HG03103 (cell line): ENCODE data around the gene NVL.
"Not testable (repeated sequence)": the region's sequence is repeated elsewhere in the genome, so short reads cannot be mapped to it uniquely, and the experiment has no call there.

Experiments used
- ATAC-seq: cut with Tn5 transposase; IDR thresholded peaks from one replicate; pipeline ENCODE4 v1.9.1; 2021; ENCODE audit warnings: low read depth; ENCODE audit not compliant: unreplicated experiment

The NVL gene

GRCh38 chr1:224329842-224330753 is at the start of gene NVL:
NVL (minus strand) TSS chr1:224330172; CDS start chr1:224330127, 45 bp downstream.
- ATAC-seq, result peak; percentile 63

- ATAC-seq, result no peak
Measured at GRCh38 chr1:224378855-224379631, 49.1 kb upstream of the NVL start.

DNA sequence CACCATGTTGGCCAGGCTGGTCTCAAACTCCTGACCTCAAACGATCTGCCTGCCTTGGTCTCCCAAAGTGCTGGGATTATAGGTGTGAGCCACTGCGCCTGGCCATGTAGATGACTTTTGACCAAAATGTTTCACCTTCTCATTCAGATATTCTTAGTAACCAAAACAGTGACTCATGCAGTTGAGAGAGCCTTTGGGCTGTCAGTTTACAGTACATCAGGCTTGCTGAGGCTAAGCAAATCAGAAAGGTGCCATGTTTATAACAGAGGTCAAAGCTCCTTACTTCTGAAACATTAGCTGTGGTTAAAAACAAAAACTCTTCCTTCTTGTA is 47.7 kb upstream of the NVL start:
- peak; percentile 58 for ATAC-seq

DNA sequence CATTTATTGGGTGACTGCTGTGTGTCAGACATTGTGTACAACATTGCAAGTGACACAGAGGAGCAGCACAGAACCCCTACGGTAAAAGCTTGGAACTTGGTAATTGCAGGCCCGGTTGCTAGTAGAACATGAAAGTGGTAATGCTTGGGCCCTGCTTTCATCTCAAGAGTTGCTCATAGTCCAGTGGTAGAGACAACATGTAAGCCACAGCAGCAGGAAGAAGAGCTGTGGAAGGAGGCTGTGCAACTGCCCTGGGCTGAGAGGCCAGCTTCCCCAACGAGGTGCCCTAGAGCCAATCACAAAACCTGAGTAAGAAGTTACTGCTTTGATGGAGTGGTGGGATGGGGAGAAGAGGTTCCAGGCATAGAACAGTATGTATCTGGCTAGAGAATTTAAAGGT is 45.1 kb upstream of the NVL start:
- no peak for ATAC-seq

- no peak for ATAC-seq
Measured at GRCh38 chr1:224373008-224373590, 43.1 kb upstream of the NVL start.

DNA sequence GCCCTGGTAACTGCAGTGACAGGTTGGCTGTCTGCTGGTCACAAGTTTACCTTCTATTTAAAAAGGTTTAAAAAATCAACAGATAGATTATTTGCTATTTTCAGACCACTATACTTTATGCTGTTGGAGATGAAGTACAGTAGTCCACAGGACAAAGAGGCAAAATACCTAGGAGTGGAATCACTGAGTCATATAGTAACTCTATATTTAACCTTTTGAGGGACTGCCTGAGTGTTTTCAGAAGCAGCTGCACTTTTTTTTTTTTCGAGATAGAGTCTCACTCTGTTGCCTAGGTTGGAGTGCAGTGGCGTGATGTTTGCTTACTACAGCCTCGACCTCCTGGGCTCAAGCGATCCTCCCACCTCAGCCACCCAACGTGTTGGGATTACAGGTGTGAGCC is 38.4 kb upstream of the NVL start:
- peak; percentile 77 for ATAC-seq

GRCh38 chr1:224359207-224359606 is 29.2 kb upstream of the NVL start:
- ATAC-seq, result no peak

DNA sequence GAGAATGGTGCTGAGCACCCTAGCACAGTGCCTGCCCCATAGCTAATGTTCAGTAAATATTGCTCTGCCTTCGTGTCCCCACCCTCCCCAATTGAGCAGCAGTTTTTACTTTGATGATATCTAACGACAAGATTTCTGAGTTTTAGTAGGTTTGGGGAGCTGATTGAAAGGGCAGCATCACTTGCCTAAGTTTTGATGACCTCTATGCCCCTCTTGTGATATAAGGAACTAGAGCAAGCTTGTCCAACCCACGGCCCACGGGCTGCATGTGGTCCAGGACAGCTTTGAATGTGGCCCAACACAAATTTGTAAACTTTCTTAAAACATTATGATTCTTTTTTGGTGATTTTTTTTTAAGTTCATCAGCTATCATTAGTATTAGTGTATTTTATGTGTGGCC is 28.3 kb upstream of the NVL start:
- ATAC-seq, result no peak

GRCh38 chr1:224357626-224358124 is 27.7 kb upstream of the NVL start:
- no peak for ATAC-seq

- ATAC-seq, result peak; percentile 97
Measured at GRCh38 chr1:224356685-224357625, 27.0 kb upstream of the NVL start, which contains the start of gene CNIH4. CNIH4 (plus strand) TSS chr1:224356879; CDS start chr1:224356925, 46 bp downstream.

GRCh38 chr1:224353975-224354925 is 24.3 kb upstream of the NVL start:
- ATAC-seq, result no peak

DNA sequence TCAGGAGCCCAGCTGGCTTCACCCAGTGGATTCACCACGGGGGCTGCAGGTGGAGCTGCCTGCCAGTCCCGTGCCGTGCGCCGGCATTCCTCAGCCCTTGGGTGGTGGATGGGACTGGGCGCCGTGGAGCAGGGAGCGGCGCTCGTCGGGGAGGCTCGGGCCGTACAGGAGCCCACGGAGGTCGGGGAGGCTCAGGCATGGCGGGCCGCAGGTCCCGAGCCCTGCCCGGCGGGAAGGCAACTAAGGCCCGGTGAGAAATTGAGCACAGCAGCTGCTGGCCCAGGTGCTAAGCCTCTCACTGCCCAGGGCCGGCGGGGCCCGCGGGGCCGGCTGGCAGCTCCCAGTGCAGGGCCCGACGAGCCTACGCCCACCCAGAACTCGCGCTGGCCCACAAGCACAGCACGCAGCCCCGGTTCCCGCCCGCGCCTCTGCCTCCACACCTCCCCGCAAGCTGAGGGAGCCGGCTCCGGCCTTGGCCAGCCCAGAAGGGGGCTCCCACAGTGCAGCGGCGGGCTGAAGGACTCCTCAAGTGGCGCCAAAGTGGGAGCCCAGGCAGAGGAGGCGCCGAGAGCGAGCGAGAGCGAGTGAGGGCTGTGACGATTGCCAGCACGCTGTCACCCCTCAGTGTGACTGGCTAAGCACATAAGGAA is 22.6 kb upstream of the NVL start:
- not testable (repeated sequence) for ATAC-seq

DNA sequence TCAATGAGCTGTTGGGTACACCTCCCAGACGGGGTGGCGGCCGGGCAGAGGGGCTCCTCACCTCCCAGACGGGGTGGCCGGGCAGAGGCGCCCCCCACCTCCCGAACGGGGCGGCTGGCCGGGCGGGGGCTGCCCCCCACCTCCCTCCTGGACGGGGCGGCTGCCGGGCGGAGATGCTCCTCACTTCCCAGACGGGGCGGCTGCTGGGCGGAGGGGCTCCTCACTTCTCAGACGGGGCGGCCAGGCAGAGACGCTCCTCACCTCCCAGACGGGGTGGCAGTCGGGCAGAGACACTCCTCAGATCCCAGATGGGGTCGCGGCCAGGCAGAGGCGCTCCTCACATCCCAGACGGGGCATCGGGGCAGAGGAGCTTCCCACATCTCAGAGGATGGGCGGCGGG is 19.7 kb upstream of the NVL start:
- not testable (repeated sequence) for ATAC-seq

DNA sequence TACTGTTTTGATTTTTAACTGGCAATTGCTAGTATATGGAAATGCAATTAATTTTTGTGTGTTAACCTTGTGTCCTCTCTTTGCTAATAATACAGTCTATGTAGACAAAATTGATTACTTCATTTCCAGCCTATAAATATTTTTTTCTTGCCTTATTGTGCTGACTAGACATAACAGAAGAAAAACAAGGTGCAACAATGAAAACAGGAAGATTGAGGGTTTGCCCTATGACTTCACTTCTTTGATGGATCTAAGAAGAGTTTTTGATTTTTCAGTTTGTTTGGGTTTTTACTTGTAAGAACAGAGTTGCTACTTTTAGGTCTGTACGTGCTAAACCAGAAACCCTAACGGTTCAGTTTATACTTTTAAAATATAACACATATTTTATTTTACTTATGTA is 18.2 kb upstream of the NVL start:
- no peak for ATAC-seq

GRCh38 chr1:224343679-224344078 is 13.7 kb upstream of the NVL start:
- no peak for ATAC-seq

- not testable (repeated sequence) for ATAC-seq
Measured at GRCh38 chr1:224340453-224341384, 10.7 kb upstream of the NVL start.

- no peak for ATAC-seq
Measured at GRCh38 chr1:224339442-224340033, 9.6 kb upstream of the NVL start.
